Left lung (tissue), 10 donors: ENCODE measurements around the gene CDK5RAP2. TPM values are rescaled to one million over a fixed set of nuclear protein-coding genes. Genes with fewer than 3 reads are reported as not detected.

Experiments used
- ATAC-seq: fragments of 200-7000 bp; cut with Tn5 transposase; one replicate; pipeline ENCODE4 v1.9.1; 2020; ENCODE audit warnings: moderate library complexity
- DNase-seq, 4 donors: peaks; one replicate each; pipeline ENCODE4 v3.0.0-alpha.2; 2013 to 2020
- H3K27ac ChIP-seq, 2 donors: fragments of 200-600 bp; sonication (generic) in 1 of 2; one replicate each; pipeline versions ENCODE4 v1.5.0 to v1.8.0; 2020 to 2021
- H3K27me3 ChIP-seq, 2 donors: fragments of 200-600 bp; sonication (generic) in 1 of 2; one replicate each; pipeline versions ENCODE4 v1.5.0 to v1.8.0; 2020 to 2021
- H3K36me3 ChIP-seq, 2 donors: fragments of 200-600 bp; sonication (generic) in 1 of 2; one replicate each; pipeline versions ENCODE4 v1.5.0 to v1.8.0; 2020 to 2021
- H3K4me1 ChIP-seq, 2 donors: fragments of 200-600 bp; one replicate each; pipeline ENCODE4 v1.8.0; 2021
- H3K4me3 ChIP-seq, 2 donors: fragments of 200-600 bp; sonication (generic) in 1 of 2; one replicate each; pipeline versions ENCODE4 v1.5.0 to v1.8.0; 2020 to 2021; ENCODE audit warnings: mild to moderate bottlenecking in 1 of 2
- H3K9me3 ChIP-seq, 2 donors: fragments of 200-600 bp; sonication (generic) in 1 of 2; one replicate each; pipeline versions ENCODE4 v1.5.0 to v1.8.0; 2020 to 2021
- intact Hi-C, 2 donors: fragments of 100-400 bp; cut with DNase I; formaldehyde crosslinking; loops; one replicate each; pipeline versions ENCODE4 v1.11.2 to v1.14.2; 2022
- polyA plus RNA-seq, 6 donors: library from polyadenylated mRNA; unstranded; fragments of 120-200 nt; gene quantifications; one replicate each; pipeline ENCODE4 v1.2.1, GENCODE V29; 2013; ENCODE audit not compliant: insufficient read length in 6 of 6
- total RNA-seq, 2 donors: library from RNA; stranded (reverse); fragmentation: NEBNext Ultra II Directional; extraction: Animal tissue kit (Norgen Biotek cat#: 25700); gene quantifications; one replicate each; pipeline ENCODE4 v1.2.1, GENCODE V29; 2021
- TF ChIP-seq, protein P1 (sequence below), 2 donors: fragments of 200-600 bp; sonication (generic) in 1 of 2; IDR thresholded peaks; one replicate each; pipeline versions ENCODE4 v1.5.0 to v1.8.0; 2021; ENCODE audit warnings: antibody characterized with exemption in 2 of 2
- donor health status: DM: no; HTN: yes; CAD: no.
- donor health status: DM: no; HTN: no; CAD: no.

The CDK5RAP2 gene
- total and polyA plus RNA-seq, 8 donors: 40.5 to 75.7 (median 62.6) TPM

DNA sequence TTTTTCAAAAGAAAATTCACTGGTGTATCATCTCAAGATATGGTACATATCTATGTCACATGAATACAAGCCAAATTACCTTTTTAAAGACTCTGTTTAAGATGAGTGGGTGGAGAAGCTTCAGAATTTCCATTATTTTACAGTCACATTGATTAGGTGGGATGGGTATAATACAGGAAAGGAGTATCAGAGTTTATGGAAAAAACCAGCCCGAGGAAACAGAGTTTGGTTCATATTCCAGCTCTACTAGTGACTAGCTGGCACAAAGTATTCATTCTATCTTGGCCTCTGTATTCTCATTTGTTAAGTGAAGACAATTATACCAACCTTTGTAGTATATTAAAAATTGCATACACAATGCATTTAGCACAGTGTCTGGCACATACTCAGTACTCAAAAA lies 46.5 kb upstream of the CDK5RAP2 start:
- DNase-seq: no peak
- H3K27ac ChIP-seq: peak overlapping the region in 1 of 2 donors; percentile 1
- no peaks in the 10 kb centered on the region for H3K27me3 ChIP-seq
- H3K36me3 ChIP-seq: peaks cover 0 to 15% of the 10 kb centered on the region in 2 donors
- TF ChIP-seq, protein P1, sequence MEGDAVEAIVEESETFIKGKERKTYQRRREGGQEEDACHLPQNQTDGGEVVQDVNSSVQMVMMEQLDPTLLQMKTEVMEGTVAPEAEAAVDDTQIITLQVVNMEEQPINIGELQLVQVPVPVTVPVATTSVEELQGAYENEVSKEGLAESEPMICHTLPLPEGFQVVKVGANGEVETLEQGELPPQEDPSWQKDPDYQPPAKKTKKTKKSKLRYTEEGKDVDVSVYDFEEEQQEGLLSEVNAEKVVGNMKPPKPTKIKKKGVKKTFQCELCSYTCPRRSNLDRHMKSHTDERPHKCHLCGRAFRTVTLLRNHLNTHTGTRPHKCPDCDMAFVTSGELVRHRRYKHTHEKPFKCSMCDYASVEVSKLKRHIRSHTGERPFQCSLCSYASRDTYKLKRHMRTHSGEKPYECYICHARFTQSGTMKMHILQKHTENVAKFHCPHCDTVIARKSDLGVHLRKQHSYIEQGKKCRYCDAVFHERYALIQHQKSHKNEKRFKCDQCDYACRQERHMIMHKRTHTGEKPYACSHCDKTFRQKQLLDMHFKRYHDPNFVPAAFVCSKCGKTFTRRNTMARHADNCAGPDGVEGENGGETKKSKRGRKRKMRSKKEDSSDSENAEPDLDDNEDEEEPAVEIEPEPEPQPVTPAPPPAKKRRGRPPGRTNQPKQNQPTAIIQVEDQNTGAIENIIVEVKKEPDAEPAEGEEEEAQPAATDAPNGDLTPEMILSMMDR (IDR thresholded peaks at IDR 0.05): no peak
- H3K9me3 ChIP-seq: no peaks in the 10 kb centered on the region
- intact Hi-C loops: no loop called here
- no peak overlapping the region for H3K4me3 ChIP-seq
- peaks cover 0 to 16% of the 10 kb centered on the region in 2 donors for H3K4me1 ChIP-seq
- ATAC-seq: no peak

DNA sequence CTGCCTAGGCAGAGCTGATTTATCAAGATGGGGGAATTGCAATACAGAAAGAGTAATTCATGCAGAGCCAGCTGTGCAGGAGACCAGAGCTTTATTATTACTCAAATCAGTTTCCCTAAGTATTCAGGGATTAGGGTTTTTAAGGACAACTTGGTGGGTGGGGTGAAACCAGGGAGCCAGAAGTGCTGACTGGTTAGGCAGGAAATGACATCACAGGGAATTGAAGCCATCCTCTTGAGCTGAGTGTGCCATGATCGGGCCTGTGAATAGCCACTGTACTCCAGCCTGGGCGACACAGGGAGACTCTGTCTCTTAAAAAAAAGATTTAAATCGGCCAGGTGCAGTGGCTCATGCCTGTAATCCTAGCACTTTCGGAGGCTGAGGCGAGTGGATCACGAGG lies 45.3 kb upstream of the CDK5RAP2 start:
- H3K4me1 ChIP-seq: peaks cover 4 to 15% of the 10 kb centered on the region in 2 donors
- no peaks in the 10 kb centered on the region for H3K9me3 ChIP-seq
- H3K27me3 ChIP-seq: no peaks in the 10 kb centered on the region
- peaks cover 0 to 21% of the 10 kb centered on the region in 2 donors for H3K36me3 ChIP-seq
- DNase-seq (no peak), ATAC-seq (peak; percentile 22)
- intact Hi-C loops: no loop called here
- TF ChIP-seq, protein P1 (IDR thresholded peaks at IDR 0.05): no peak
- H3K4me3 ChIP-seq: no peak overlapping the region
- no peak overlapping the region for H3K27ac ChIP-seq

DNA sequence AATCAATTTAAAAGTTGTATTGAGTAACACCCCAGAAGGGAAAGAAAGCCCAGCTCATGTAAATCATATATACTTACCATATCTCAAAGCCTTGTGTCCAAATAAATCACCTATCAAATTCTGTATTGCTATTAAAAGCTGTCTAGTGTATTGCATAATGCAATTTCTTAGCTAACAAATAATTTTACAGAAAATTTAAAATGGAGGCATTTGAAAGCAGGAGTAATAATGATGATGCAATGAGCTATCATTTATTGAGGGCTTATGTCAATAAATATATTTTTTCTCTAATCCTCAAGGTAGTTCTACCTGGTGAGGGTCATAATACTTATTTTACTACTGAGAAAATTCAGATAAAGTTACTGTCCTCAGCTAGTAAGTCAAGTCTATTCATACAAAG lies 42.8 kb upstream of the CDK5RAP2 start:
- Histone ChIP-seq H3K27ac (no peak overlapping the region), H3K4me3 (no peak overlapping the region), H3K9me3 (no peaks in the 10 kb centered on the region), H3K4me1 (peaks cover 7 to 17% of the 10 kb centered on the region in 2 donors), H3K27me3 (no peaks in the 10 kb centered on the region), H3K36me3 (peaks cover 0 to 27% of the 10 kb centered on the region in 2 donors)
- intact Hi-C loops: no loop called here
- no peak for ATAC-seq
- TF ChIP-seq, protein P1 (IDR thresholded peaks at IDR 0.05): no peak
- DNase-seq: no peak

DNA sequence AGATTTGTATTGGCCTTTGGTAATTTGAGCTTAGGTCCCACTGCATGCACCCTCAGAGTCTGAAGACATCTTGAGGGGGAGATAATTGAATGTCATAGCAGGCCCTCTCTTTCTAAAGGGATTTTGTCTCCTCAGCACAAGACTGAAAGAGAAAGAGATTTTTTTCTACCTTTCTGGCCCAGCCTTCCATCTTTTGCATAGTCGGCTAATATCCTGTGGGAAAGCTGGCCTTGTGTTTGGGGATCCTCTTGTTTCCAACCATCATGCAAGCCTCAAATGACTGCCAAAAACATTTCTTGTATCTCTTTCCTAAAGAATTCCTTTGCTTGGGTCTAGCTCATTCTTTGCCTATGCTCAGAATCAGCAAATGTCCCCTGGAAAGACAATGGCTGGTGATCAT lies 42.0 kb upstream of the CDK5RAP2 start:
- Histone ChIP-seq H3K9me3 (no peaks in the 10 kb centered on the region), H3K4me3 (no peak overlapping the region), H3K27me3 (no peaks in the 10 kb centered on the region), H3K36me3 (peaks cover 0 to 27% of the 10 kb centered on the region in 2 donors), H3K4me1 (peaks cover 7 to 11% of the 10 kb centered on the region in 2 donors), H3K27ac (no peak overlapping the region)
- no peak for ATAC-seq
- intact Hi-C loops: no loop called here
- TF ChIP-seq, protein P1 (IDR thresholded peaks at IDR 0.05): no peak
- DNase-seq: no peak

DNA sequence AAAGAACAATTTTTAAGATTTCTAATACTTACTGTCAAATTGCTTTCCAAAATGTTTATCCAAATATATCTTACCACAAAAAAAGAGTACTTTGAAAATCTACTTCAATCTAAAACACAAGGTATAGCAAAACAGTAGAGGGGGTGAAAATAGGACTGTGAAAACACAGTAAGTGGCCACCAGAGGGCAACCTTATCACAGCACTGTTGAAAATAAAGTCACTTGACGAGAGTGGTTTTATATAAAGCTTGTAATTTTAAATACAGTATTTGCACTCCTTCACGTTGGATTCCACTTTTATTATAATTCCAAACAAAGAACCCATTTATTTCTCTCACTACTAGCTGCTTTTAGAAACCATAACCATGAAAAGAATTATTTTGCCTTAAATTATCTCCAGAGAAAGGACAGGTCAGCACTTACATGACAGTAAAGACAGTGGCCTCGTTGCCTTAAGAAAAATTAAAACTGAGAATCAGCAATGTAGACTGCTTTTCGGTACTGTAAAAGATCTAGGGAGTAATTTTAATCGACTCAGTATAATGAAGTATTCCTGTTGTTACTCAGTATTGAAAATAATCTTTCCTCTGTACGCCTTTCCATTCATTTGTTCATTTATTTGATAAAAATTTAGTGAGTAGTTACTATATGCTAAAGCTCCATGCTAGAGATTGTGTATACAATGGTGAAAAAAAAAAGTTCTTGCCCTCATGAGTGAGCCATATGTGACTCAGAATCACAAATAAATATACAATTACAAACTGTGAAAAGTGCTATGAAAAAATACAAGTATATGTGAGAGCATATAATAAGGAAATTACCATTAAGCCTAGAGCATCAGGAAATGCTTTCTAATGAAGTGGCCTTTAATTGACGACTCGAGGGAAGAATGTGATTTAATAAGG lies 40.0 kb upstream of the CDK5RAP2 start:
- H3K27ac ChIP-seq: peak overlapping the region in 1 of 2 donors; percentile 27
- intact Hi-C loops: no loop called here

More for the DNA sequence above, 40.0 kb upstream of the CDK5RAP2 start:
- TF ChIP-seq, protein P1 (IDR thresholded peaks at IDR 0.05): peak; percentile 82 to 90
- Histone ChIP-seq H3K9me3 (no peaks in the 10 kb centered on the region), H3K36me3 (peaks cover 0 to 35% of the 10 kb centered on the region in 2 donors), H3K27me3 (no peaks in the 10 kb centered on the region), H3K4me3 (no peak overlapping the region), H3K4me1 (peaks cover 7% of the 10 kb centered on the region in 2 donors)
- ATAC-seq: peak; percentile 93
- DNase-seq: peak in 2 of 4 donors; percentile 54 to 74
